Loucy (cell line): ENCODE data around the gene TNNI2.

ENCODE experiments used
- CTCF ChIP-seq: fragments of 200-600 bp; sonication (generic); conservative IDR thresholded peaks from 2 replicates; pipeline ENCODE4 v1.5.1; 2014; ENCODE audit warnings: mild to moderate bottlenecking, antibody characterized with exemption, low read length
- EZH2phosphoT487 ChIP-seq: fragments of 200-600 bp; IDR thresholded peaks from 2 replicates; pipeline ENCODE4 v1.6.1; 2018; ENCODE audit warnings: antibody characterized with exemption, mild to moderate bottlenecking, moderate library complexity, borderline replicate concordance

- TF ChIP-seq CTCF (no peak), EZH2phosphoT487 (no peak)
Measured at GRCh38 chr11:1879342-1879940, 40.7 kb downstream of the TNNI2 start.
